Nephron (organoid): ENCODE data around the gene RTTN.

Experiments
- H3K27ac Mint-ChIP-seq, 3 experiments: 2 replicates each; pipeline ENCODE4 v1.8.0; 2020; ENCODE audit warnings: mixed read lengths in 3 of 3, mild to moderate bottlenecking in 2 of 3, moderate library complexity in 1 of 3
- H3K27me3 Mint-ChIP-seq: 2 replicates; pipeline ENCODE4 v1.8.0; 2021; ENCODE audit warnings: low read depth, mild to moderate bottlenecking, moderate library complexity, mixed read lengths
- H3K36me3 Mint-ChIP-seq: 2 replicates; pipeline ENCODE4 v1.8.0; 2020; ENCODE audit warnings: low read depth, mixed read lengths
- H3K4me1 Mint-ChIP-seq: 2 replicates; pipeline ENCODE4 v1.8.0; 2020; ENCODE audit warnings: mixed read lengths
- H3K4me3 Mint-ChIP-seq, 3 experiments: 2 replicates each; pipeline ENCODE4 v1.8.0; 2020; ENCODE audit warnings: mild to moderate bottlenecking in 3 of 3, mixed read lengths in 3 of 3, moderate library complexity in 2 of 3
- H3K9me3 Mint-ChIP-seq: 2 replicates; pipeline ENCODE4 v1.8.0; 2020; ENCODE audit warnings: mixed read lengths
- CTCF ChIP-seq, 3 experiments: fragments of 200-600 bp; sonication (generic); IDR thresholded peaks; one replicate each; pipeline ENCODE4 v1.5.0; 2021; ENCODE audit warnings: antibody characterized with exemption in 3 of 3; ENCODE audit not compliant: unreplicated experiment in 3 of 3

RTTN gene

DNA sequence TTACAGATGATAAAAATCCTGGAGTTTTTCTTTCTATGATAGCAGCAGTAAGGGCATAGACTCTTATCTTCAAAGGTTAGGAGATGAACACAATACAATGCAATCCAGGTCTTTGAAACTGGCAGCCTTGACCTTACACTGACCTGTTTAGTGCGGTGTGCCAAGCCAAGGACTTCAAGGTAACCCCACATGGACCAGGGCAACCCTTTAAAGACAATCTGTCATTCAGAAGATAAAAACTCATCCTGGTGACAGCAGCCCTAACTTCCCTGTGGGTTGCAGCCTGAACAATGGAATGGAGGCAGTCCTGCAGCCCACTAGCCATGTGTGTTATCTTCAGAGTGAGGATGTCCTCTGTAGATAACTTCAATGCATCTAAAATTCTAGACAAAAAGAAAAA is 78.1 kb downstream of the RTTN start:
- peaks cover 6% of the 10 kb centered on the region for H3K9me3 Mint-ChIP-seq
- H3K36me3 Mint-ChIP-seq: peaks cover 19% of the 10 kb centered on the region
- TF ChIP-seq CTCF (IDR thresholded peaks at IDR 0.05; ENCODE audit: unreplicated experiment in 3 of 3): no peak
- H3K4me1 Mint-ChIP-seq: no peaks in the 10 kb centered on the region
- H3K27me3 Mint-ChIP-seq: no peaks in the 10 kb centered on the region
- no peak overlapping the region for H3K27ac Mint-ChIP-seq
- no peak overlapping the region for H3K4me3 Mint-ChIP-seq

- TF ChIP-seq CTCF (IDR thresholded peaks at IDR 0.05; ENCODE audit: unreplicated experiment in 3 of 3): no peak
- H3K36me3 Mint-ChIP-seq: peaks cover 19% of the 10 kb centered on the region
- H3K4me3 Mint-ChIP-seq: no peak overlapping the region
- no peaks in the 10 kb centered on the region for H3K27me3 Mint-ChIP-seq
- H3K27ac Mint-ChIP-seq: no peak overlapping the region
- H3K4me1 Mint-ChIP-seq: no peaks in the 10 kb centered on the region
- peaks cover 6% of the 10 kb centered on the region for H3K9me3 Mint-ChIP-seq
Observed at GRCh38 chr18:70126832-70127231, 78.7 kb downstream of the RTTN start.

GRCh38 chr18:70124139-70124538 is 81.3 kb downstream of the RTTN start:
- Mint-ChIP-seq H3K27me3 (no peaks in the 10 kb centered on the region), H3K9me3 (peaks cover under 1% of the 10 kb centered on the region), H3K36me3 (peaks cover 13% of the 10 kb centered on the region), H3K27ac (no peak overlapping the region), H3K4me3 (no peak overlapping the region), H3K4me1 (no peaks in the 10 kb centered on the region)
- no peak for TF ChIP-seq CTCF (IDR thresholded peaks at IDR 0.05; ENCODE audit: unreplicated experiment in 3 of 3)

DNA sequence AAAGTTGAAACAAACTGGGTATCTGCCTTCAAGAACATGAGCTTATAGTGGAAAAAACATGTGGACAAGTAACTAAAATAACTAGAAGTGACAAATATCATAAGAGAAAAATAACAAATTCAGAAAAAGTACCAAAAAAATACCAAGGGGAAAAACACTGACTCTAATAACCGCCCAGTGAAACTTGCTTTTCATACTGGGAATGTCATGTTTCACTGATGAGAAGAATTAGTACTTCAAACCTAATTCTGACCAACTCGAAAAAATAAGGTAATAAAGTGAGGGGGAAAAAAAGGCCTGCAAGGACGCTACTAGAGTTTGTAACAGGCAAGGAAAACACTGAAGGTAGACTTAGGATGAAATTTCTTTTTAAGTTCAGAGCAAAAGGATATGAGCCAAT is 83.6 kb downstream of the RTTN start:
- Mint-ChIP-seq H3K4me3 (no peak overlapping the region), H3K9me3 (peaks cover 10% of the 10 kb centered on the region), H3K36me3 (peaks cover 26% of the 10 kb centered on the region), H3K4me1 (no peaks in the 10 kb centered on the region), H3K27me3 (no peaks in the 10 kb centered on the region), H3K27ac (no peak overlapping the region)
- no peak for TF ChIP-seq CTCF (IDR thresholded peaks at IDR 0.05; ENCODE audit: unreplicated experiment in 3 of 3)

GRCh38 chr18:70116949-70117348 is 88.5 kb downstream of the RTTN start:
- no peak for TF ChIP-seq CTCF (IDR thresholded peaks at IDR 0.05; ENCODE audit: unreplicated experiment in 3 of 3)
- Mint-ChIP-seq H3K27ac (no peak overlapping the region), H3K4me3 (no peak overlapping the region), H3K27me3 (no peaks in the 10 kb centered on the region), H3K36me3 (peaks cover 47% of the 10 kb centered on the region), H3K4me1 (no peaks in the 10 kb centered on the region), H3K9me3 (peaks cover 13% of the 10 kb centered on the region)

- no peaks in the 10 kb centered on the region for H3K27me3 Mint-ChIP-seq
- peaks cover 15% of the 10 kb centered on the region for H3K9me3 Mint-ChIP-seq
- H3K4me1 Mint-ChIP-seq: no peaks in the 10 kb centered on the region
- peaks cover 59% of the 10 kb centered on the region for H3K36me3 Mint-ChIP-seq
- H3K27ac Mint-ChIP-seq: no peak overlapping the region
- H3K4me3 Mint-ChIP-seq: no peak overlapping the region
- no peak for TF ChIP-seq CTCF (IDR thresholded peaks at IDR 0.05; ENCODE audit: unreplicated experiment in 3 of 3)
Observed at GRCh38 chr18:70113511-70113910, 92.0 kb downstream of the RTTN start.
